SKM-1 (cell line): ENCODE data around the gene TMA7B.

ENCODE experiments used
- DNase-seq: peaks from one replicate; lab custom pipeline; 2025; ENCODE audit not compliant: unreplicated experiment; lab: John Stamatoyannopoulos, UW

The TMA7B gene

GRCh38 chr22:39959640-39960447 lies at the start of gene TMA7B:
Gene TMA7B (plus strand): TSS chr22:39960397. CDS start chr22:39964375, 3,978 bp downstream.
- no peak for DNase-seq

GRCh38 chr22:39910876-39911613 lies 49.2 kb upstream of the TMA7B start:
- DNase-seq: no peak

- DNase-seq: no peak
Observed at GRCh38 chr22:39913321-39913720, 46.9 kb upstream of the TMA7B start.

- no peak for DNase-seq
Observed at GRCh38 chr22:39913886-39914285, 46.3 kb upstream of the TMA7B start.

GRCh38 chr22:39914584-39914983 lies 45.6 kb upstream of the TMA7B start:
- no peak for DNase-seq

- DNase-seq: no peak
Observed at GRCh38 chr22:39915295-39915726, 44.9 kb upstream of the TMA7B start.

GRCh38 chr22:39916496-39916895 lies 43.7 kb upstream of the TMA7B start:
- DNase-seq: no peak

GRCh38 chr22:39917197-39917643 lies 43.0 kb upstream of the TMA7B start:
- DNase-seq: no peak

GRCh38 chr22:39917776-39918495 lies 42.3 kb upstream of the TMA7B start:
- no peak for DNase-seq

- no peak for DNase-seq
Observed at GRCh38 chr22:39920134-39920743, 40.0 kb upstream of the TMA7B start.

GRCh38 chr22:39923696-39924095 lies 36.5 kb upstream of the TMA7B start:
- DNase-seq: no peak

GRCh38 chr22:39924286-39924685 lies 35.9 kb upstream of the TMA7B start:
- DNase-seq: no peak

GRCh38 chr22:39925273-39925672 lies 34.9 kb upstream of the TMA7B start:
- DNase-seq: no peak

- DNase-seq: no peak
Observed at GRCh38 chr22:39925909-39926679, 34.1 kb upstream of the TMA7B start.

GRCh38 chr22:39926753-39927152 lies 33.4 kb upstream of the TMA7B start:
- DNase-seq: no peak

GRCh38 chr22:39927544-39927943 lies 32.7 kb upstream of the TMA7B start:
- DNase-seq: no peak

GRCh38 chr22:39928536-39929520 lies 31.4 kb upstream of the TMA7B start:
- DNase-seq: no peak

- no peak for DNase-seq
Observed at GRCh38 chr22:39931251-39931650, 28.9 kb upstream of the TMA7B start.

GRCh38 chr22:39932166-39932565 lies 28.0 kb upstream of the TMA7B start:
- no peak for DNase-seq
